Left lobe of liver (tissue), 1 donor: ENCODE results near the gene EPB41L3. TPM values are rescaled to one million over a fixed set of nuclear protein-coding genes. Genes with fewer than 3 reads are reported as not detected.

Experiments
- total RNA-seq: library from RNA; stranded (reverse); gene quantifications from one replicate; pipeline ENCODE4 v1.2.1, GENCODE V29; 2021
- donor health status: DM: no; HTN: yes; CAD: no.

Gene EPB41L3
- total RNA-seq, 1 donor from 2014 or later = 4.0 TPM

Other genes starting within 250 kb of the EPB41L3 start
- gene ZBTB14, start 248.3 kb downstream of the EPB41L3 start, total RNA-seq = 7.7 TPM